Effector memory CD4-positive, alpha-beta T cell (primary cell): ENCODE results near the gene HMGN4.
"Not testable (repeated sequence)": the region's sequence is repeated elsewhere in the genome, so short reads cannot be mapped to it uniquely, and the experiment has no call there.

Experiments used
- DNase-seq, 3 donors: peaks; one replicate each; pipeline ENCODE4 v3.0.0-alpha.2; 2020
- H3K27ac ChIP-seq: 2 replicates; pipeline ENCODE4 v1.7.0; 2013; ENCODE audit warnings: mild to moderate bottlenecking, low read length, moderate library complexity; ENCODE audit not compliant: insufficient read depth, poor library complexity, severe bottlenecking
- H3K27me3 ChIP-seq: replicated peaks from 2 replicates; pipeline ENCODE4 v1.7.0; 2013; ENCODE audit warnings: mild to moderate bottlenecking, low read length; ENCODE audit not compliant: insufficient read depth, control insufficient read depth, poor library complexity, severe bottlenecking
- H3K36me3 ChIP-seq: 2 replicates; pipeline ENCODE4 v1.7.0; 2013; ENCODE audit warnings: mild to moderate bottlenecking, low read length, moderate library complexity; ENCODE audit not compliant: control insufficient read depth, insufficient read depth
- H3K4me1 ChIP-seq: 2 replicates; pipeline ENCODE4 v1.7.0; 2013; ENCODE audit warnings: low read length, mild to moderate bottlenecking; ENCODE audit not compliant: control insufficient read depth, insufficient read depth, poor library complexity, severe bottlenecking
- H3K4me3 ChIP-seq: 2 replicates; pipeline ENCODE4 v1.7.0; 2013; ENCODE audit warnings: low read length, low read depth, mild to moderate bottlenecking; ENCODE audit not compliant: insufficient read depth, poor library complexity, severe bottlenecking
- H3K9me3 ChIP-seq: 2 replicates; pipeline ENCODE4 v1.7.0; 2013; ENCODE audit warnings: mild to moderate bottlenecking, low read length, moderate library complexity; ENCODE audit not compliant: control insufficient read depth

The HMGN4 gene

DNA sequence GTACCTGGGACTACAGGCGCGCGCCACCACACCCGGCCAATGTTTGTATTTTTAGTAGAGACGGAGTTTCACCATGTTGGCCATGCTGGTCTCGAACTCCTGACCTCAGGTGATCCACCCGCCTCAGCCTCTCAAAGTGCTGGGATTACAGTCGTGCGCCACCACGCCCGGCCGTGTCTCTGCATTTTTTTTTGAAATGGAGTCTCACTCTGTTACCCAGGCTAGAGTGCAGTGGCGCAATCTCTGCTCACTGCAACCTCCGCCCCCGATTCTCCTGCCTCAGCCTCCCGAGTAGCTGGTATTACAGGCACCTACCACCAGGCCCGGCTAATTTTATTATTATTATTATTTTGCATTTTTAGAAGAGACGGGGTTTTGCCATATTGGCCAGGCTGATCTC lies 9.2 kb downstream of the HMGN4 start:
- H3K36me3 ChIP-seq = peaks cover 29% of the 10 kb centered on the region
- H3K27me3 ChIP-seq, DNase-seq, H3K4me1 ChIP-seq, H3K9me3 ChIP-seq, H3K27ac ChIP-seq, H3K4me3 ChIP-seq: not testable (repeated sequence)

- peak in 1 of 3 donors; percentile 49 for DNase-seq
Observed at GRCh38 chr6:26550250-26550993, 12.3 kb downstream of the HMGN4 start.

GRCh38 chr6:26552205-26552604 lies 14.0 kb downstream of the HMGN4 start:
- H3K36me3 ChIP-seq = no peaks in the 10 kb centered on the region
- no peaks in the 10 kb centered on the region for H3K9me3 ChIP-seq
- no peak for DNase-seq
- H3K4me3 ChIP-seq = no peak overlapping the region
- no peaks in the 10 kb centered on the region for H3K27me3 ChIP-seq
- peaks cover 3% of the 10 kb centered on the region for H3K4me1 ChIP-seq
- no peak overlapping the region for H3K27ac ChIP-seq

More at GRCh38 chr6:26550250-26550993, 12.3 kb downstream of the HMGN4 start:
- peaks cover 3% of the 10 kb centered on the region for H3K4me1 ChIP-seq
- no peaks in the 10 kb centered on the region for H3K27me3 ChIP-seq
- no peak overlapping the region for H3K27ac ChIP-seq
- no peaks in the 10 kb centered on the region for H3K9me3 ChIP-seq
- peak overlapping the region; percentile 80 for H3K4me3 ChIP-seq
- H3K36me3 ChIP-seq = peaks cover 10% of the 10 kb centered on the region

DNA sequence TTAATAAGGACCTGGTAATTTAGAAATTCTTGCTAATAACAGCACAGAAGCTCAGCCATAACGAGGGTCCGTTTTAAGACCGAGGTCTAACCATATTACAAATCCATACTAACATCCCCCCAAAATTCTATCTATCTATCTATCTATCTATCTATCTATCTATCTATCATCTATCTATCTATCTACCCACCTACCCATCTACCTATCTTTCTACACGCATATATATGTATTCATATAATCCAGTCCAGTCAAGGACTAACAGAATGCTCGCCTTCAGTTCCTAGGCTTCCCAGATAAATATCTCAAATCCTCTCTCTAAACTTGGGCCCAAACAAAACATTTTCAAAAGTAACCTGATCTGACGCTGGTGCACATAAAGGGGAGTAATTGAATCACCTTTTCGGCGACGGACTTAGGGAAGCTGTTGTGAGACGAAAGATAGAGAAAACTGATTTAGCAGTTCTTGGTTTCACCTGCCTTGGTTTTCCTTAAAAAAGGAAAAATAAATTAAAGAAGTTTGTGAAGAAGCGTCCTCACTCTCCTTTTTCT lies 14.5 kb downstream of the HMGN4 start:
- H3K4me1 ChIP-seq = peaks cover 3% of the 10 kb centered on the region
- peak overlapping the region; percentile 36 for H3K27ac ChIP-seq
- peak overlapping the region; percentile 48 for H3K4me3 ChIP-seq
- H3K9me3 ChIP-seq = no peaks in the 10 kb centered on the region
- no peak for DNase-seq
- no peaks in the 10 kb centered on the region for H3K27me3 ChIP-seq
- H3K36me3 ChIP-seq = no peaks in the 10 kb centered on the region

DNA sequence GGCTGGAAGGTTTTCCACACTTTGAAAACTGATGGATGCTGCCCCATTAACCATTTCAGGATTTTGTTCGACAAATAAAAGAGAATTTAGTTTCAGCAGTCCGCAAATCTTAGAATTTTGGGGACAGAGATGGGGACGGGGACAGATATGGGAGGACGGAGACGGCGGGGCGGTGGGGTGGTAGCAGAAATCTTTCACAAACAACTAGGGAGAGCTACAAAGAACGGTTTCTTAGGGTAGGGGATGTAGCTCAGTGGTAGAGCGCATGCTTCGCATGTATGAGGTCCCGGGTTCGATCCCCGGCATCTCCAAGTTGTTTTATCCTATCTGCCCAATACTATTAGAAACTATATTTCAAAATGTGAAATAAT lies 15.1 kb downstream of the HMGN4 start:
- Histone ChIP-seq H3K27ac (peak overlapping the region; percentile 36), H3K4me3 (peak overlapping the region; percentile 48), H3K4me1 (peaks cover 3% of the 10 kb centered on the region), H3K9me3 (no peaks in the 10 kb centered on the region), H3K36me3 (no peaks in the 10 kb centered on the region), H3K27me3 (no peaks in the 10 kb centered on the region)
- peak; percentile 47 to 56 (median 50) for DNase-seq

DNA sequence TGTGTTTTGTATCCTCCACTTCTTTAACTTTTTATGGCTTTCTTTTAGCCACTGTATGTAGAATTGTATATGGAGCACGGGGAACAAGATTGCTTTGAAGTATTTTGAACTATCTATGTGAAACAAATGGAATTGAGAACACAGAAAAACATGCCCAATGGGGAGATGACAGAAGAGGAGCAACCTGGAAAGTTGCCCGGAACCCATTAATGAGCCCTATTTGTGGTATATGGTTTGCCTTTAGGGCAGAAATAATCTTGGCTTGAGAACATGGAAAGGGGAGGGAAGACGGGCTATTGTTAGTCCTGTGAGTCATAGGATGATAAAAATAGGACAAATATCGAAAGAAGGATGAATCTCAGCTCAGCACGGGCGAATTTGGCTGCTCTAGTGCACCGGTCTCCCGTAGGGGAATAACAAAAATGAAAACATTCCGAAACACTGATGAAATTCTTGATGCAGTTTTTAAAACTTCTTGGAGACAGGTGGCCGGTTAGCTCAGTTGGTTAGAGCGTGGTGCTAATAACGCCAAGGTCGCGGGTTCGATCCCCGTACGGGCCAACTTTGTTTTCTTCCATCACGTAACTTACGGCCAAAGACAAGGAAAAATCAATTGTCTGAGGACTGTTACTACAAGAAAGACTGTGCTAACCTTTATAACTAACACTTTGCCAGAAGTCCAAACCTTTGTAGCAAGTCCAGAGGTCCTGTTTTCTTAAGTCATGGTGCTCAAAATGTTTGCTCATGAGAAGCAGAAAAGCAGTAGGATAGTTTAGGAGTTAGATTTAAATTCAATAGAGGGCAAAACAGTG lies 15.7 kb downstream of the HMGN4 start:
- Histone ChIP-seq H3K9me3 (no peaks in the 10 kb centered on the region), H3K4me3 (peak overlapping the region; percentile 48), H3K27ac (peak overlapping the region; percentile 43), H3K36me3 (no peaks in the 10 kb centered on the region), H3K27me3 (no peaks in the 10 kb centered on the region), H3K4me1 (peaks cover 3% of the 10 kb centered on the region)
- peak; percentile 62 to 70 (median 62) for DNase-seq

DNA sequence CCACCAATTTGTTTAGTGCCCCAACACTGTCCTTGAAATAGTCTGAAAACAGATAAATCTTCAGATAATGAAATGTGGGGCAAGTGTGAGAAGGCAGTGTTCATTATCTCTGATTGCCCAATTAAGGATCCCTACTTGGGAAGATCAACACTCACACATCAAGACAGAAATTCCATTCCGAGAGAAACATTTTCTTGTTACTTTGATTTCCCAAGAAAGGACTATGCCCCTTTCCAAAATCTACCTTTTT lies 16.2 kb downstream of the HMGN4 start:
- H3K9me3 ChIP-seq = no peaks in the 10 kb centered on the region
- no peak for DNase-seq
- H3K4me3 ChIP-seq = peak overlapping the region; percentile 48
- H3K27ac ChIP-seq = peak overlapping the region; percentile 43
- no peaks in the 10 kb centered on the region for H3K36me3 ChIP-seq
- peaks cover 3% of the 10 kb centered on the region for H3K4me1 ChIP-seq
- no peaks in the 10 kb centered on the region for H3K27me3 ChIP-seq

- Histone ChIP-seq H3K27me3 (no peaks in the 10 kb centered on the region), H3K36me3 (no peaks in the 10 kb centered on the region), H3K27ac (peak overlapping the region; percentile 26), H3K4me1 (peaks cover 3% of the 10 kb centered on the region), H3K4me3 (peak overlapping the region; percentile 48), H3K9me3 (no peaks in the 10 kb centered on the region)
- DNase-seq = peak; percentile 25 to 42 (median 39)
Observed at GRCh38 chr6:26554697-26555504, 16.7 kb downstream of the HMGN4 start.

- Histone ChIP-seq H3K9me3 (no peaks in the 10 kb centered on the region), H3K27me3 (no peaks in the 10 kb centered on the region), H3K4me1 (peaks cover 3% of the 10 kb centered on the region), H3K27ac (no peak overlapping the region), H3K36me3 (no peaks in the 10 kb centered on the region), H3K4me3 (no peak overlapping the region)
- no peak for DNase-seq
Observed at GRCh38 chr6:26555505-26556262, 17.5 kb downstream of the HMGN4 start.
